Measurements from ENCODE around the gene CCDC200. TPM values are rescaled to one million over a fixed set of nuclear protein-coding genes. Genes with fewer than 3 reads are reported as not detected.

The CCDC200 gene
- total RNA-seq, 1 donor from 2014 or later: not detected

DNA sequence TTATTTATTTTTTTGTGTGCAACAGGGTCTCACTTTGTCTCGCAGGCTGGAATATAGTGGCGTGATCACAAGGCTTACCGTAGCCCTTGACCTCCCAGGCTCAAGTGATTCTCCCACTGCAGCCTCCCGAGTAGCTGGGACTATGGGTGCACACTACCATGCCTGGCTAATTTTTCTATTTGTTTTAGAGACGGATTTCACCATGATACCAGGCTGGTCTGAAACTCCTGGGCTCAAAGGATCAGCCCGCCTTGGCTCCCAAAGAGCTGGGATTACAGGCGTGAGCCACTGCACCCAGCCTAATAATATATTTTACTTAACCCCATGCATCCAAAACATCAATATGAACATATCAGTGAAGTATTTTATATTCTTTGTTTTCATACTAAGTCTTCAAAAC is 2.0 kb downstream of the CCDC200 start:
- Mint-ChIP-seq H3K4me1 (no peaks in the 10 kb centered on the region), H3K27me3 (ENCODE audit: low read depth) (no peaks in the 10 kb centered on the region), H3K9me3 (no peaks in the 10 kb centered on the region), H3K27ac (no peak overlapping the region), H3K4me3 (no peak overlapping the region), H3K36me3 (no peaks in the 10 kb centered on the region)
- TF ChIP-seq, protein P1, sequence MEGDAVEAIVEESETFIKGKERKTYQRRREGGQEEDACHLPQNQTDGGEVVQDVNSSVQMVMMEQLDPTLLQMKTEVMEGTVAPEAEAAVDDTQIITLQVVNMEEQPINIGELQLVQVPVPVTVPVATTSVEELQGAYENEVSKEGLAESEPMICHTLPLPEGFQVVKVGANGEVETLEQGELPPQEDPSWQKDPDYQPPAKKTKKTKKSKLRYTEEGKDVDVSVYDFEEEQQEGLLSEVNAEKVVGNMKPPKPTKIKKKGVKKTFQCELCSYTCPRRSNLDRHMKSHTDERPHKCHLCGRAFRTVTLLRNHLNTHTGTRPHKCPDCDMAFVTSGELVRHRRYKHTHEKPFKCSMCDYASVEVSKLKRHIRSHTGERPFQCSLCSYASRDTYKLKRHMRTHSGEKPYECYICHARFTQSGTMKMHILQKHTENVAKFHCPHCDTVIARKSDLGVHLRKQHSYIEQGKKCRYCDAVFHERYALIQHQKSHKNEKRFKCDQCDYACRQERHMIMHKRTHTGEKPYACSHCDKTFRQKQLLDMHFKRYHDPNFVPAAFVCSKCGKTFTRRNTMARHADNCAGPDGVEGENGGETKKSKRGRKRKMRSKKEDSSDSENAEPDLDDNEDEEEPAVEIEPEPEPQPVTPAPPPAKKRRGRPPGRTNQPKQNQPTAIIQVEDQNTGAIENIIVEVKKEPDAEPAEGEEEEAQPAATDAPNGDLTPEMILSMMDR (IDR thresholded peaks at IDR 0.05; ENCODE audit: unreplicated experiment): no peak
- DNase-seq (ENCODE audit: low spot score in 2 of 2, unreplicated experiment in 2 of 2): no peak

DNA sequence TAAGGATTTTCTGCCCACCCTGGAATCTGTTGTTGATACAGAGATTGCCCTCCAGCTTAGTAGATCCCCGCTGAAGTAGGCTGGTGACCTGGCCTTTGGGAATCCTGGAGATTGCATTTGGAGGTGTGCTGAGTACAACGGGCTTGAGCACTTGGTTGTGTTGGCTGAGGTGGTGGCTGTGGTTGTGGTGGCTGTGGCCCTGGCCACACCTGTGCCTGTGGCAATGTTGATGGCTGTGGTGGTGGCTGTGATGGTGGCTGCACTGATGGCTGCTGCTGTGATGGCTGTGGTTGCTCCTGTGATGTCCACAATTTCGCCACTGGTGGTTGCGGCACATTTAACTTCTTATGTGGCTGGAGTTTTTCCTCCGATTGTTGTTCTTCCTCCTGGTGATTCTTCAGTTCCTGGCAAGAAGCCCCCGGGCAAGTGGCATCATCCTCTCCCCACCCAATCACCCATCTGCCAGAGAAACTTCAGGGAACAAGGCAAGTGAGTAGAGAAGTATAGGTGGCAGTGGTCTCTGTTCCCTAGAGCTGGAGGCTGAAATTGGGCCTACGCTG is 4.2 kb downstream of the CCDC200 start:
- peak in 1 of 2 experiments; percentile 30 for DNase-seq (ENCODE audit: low spot score in 2 of 2, unreplicated experiment in 2 of 2)
- H3K27me3 Mint-ChIP-seq (ENCODE audit: low read depth): no peaks in the 10 kb centered on the region
- TF ChIP-seq, protein P1 (IDR thresholded peaks at IDR 0.05; ENCODE audit: unreplicated experiment): no peak

DNA sequence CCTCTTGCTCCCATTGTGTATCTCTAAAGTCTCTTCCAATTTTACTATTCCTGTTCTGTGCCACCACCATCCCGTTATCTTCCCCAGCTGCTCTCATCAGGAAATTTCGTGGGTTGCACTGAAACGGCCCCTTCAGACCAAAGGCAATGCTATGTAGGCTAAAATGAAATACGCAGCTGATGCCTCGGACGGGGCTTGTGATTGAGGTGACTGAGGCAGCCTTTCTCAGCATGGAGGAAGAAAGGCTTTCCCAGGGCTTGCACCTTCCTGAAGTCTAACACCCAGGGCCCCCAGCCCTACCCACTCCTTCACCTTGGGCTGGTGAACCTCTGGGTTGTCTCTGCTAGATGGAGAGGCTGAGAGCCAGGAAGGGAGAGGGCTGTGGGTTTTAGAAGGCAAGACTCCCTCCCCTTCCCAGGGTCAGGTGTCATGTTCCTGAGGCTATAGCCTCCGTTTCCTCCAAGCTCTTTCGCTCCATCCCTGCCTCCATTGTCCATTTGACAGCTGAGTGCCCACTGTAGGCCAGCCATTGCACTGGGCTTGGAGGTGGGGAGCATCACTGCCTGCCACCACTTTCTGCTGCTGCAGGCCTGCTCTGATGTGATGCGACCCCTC is 7.8 kb downstream of the CCDC200 start:
- peaks cover 4% of the 10 kb centered on the region for H3K36me3 Mint-ChIP-seq
- no peaks in the 10 kb centered on the region for H3K9me3 Mint-ChIP-seq
- no peaks in the 10 kb centered on the region for H3K4me1 Mint-ChIP-seq
- no peak overlapping the region for H3K27ac Mint-ChIP-seq
- peak in 1 of 2 experiments; percentile 26 for DNase-seq (ENCODE audit: low spot score in 2 of 2, unreplicated experiment in 2 of 2)
- H3K4me3 Mint-ChIP-seq: no peak overlapping the region
- TF ChIP-seq, protein P1 (IDR thresholded peaks at IDR 0.05; ENCODE audit: unreplicated experiment): no peak
- no peaks in the 10 kb centered on the region for H3K27me3 Mint-ChIP-seq (ENCODE audit: low read depth)

More for the DNA sequence above, 4.2 kb downstream of the CCDC200 start:
- H3K27ac Mint-ChIP-seq: no peak overlapping the region
- no peak overlapping the region for H3K4me3 Mint-ChIP-seq
- H3K36me3 Mint-ChIP-seq: no peaks in the 10 kb centered on the region
- H3K4me1 Mint-ChIP-seq: no peaks in the 10 kb centered on the region
- H3K9me3 Mint-ChIP-seq: no peaks in the 10 kb centered on the region

DNA sequence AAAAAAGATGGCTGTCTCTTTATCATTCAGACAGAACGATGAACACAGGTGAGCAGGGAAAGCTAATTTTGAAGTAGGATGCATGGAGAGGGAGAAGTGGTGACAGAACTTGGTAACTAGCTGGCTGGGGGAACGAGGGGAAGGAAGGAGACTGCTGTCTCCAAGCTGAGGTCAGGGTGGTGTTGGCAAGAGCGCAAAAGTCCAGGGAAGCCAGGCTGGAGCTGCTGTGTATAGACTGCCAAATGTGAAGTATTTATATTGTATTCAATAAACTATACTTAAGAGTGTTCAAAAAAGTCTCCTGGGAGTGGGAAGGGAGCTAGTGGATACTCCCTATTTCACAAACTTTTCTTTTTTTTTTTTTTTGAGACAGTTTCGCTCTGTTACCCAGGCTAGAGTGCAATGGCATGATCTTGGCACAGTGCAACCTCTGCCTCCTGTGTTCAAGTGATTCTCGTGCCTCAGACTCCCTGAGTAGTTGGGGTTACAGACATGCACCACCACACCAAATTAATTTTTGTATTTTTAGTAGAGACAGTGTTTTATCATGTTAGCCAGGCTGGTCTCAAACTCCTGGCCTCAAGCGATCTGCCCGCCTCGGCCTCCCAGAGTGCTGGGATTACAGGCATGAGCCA is 8.6 kb downstream of the CCDC200 start:
- Mint-ChIP-seq H3K27ac (no peak overlapping the region), H3K4me1 (no peaks in the 10 kb centered on the region), H3K36me3 (peaks cover 4% of the 10 kb centered on the region), H3K4me3 (no peak overlapping the region), H3K27me3 (ENCODE audit: low read depth) (no peaks in the 10 kb centered on the region), H3K9me3 (no peaks in the 10 kb centered on the region)
- TF ChIP-seq, protein P1 (IDR thresholded peaks at IDR 0.05; ENCODE audit: unreplicated experiment): no peak
- no peak for DNase-seq (ENCODE audit: low spot score in 2 of 2, unreplicated experiment in 2 of 2)

DNA sequence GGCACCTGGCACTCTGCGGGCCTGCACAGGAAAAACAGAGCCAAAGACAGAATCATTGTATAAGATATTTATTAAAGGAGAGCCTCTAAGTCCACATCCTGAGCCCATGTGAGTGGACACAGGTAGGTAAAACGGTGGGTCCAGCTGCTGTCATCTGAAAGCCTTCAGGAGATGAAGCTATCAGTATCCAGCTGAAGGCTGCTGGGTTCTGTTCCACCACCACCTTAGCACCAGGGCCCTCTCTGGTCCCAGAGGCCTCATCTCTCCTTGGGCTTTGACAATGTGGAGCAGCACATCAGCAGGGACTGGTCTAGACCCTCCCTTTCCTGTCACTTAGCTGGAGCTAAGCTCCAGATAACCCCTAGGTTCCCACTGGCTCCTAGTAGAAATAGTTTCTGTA is 9.4 kb downstream of the CCDC200 start:
- H3K4me1 Mint-ChIP-seq: no peaks in the 10 kb centered on the region
- H3K27me3 Mint-ChIP-seq (ENCODE audit: low read depth): no peaks in the 10 kb centered on the region
- TF ChIP-seq, protein P1 (IDR thresholded peaks at IDR 0.05; ENCODE audit: unreplicated experiment): no peak
- no peak overlapping the region for H3K27ac Mint-ChIP-seq
- no peak overlapping the region for H3K4me3 Mint-ChIP-seq
- DNase-seq (ENCODE audit: low spot score in 2 of 2, unreplicated experiment in 2 of 2): peak in 1 of 2 experiments; percentile 25
- no peaks in the 10 kb centered on the region for H3K9me3 Mint-ChIP-seq
- H3K36me3 Mint-ChIP-seq: peaks cover 4% of the 10 kb centered on the region

Data from mesothelial cell of epicardium (in vitro differentiated cells).